Measurements from ENCODE around the gene TANC1. TPM values are rescaled to one million over a fixed set of nuclear protein-coding genes. Genes with fewer than 3 reads are reported as not detected.
"Not testable (repeated sequence)": the region's sequence is repeated elsewhere in the genome, so short reads cannot be mapped to it uniquely, and the experiment has no call there.

Gene TANC1
- total RNA-seq, 2 experiments from 2014 or later = 0.89 to 1.1 TPM

- no peak overlapping the region for H3K27ac Mint-ChIP-seq
- intact Hi-C loops (cut with DNase I, micrococcal nuclease) = no loop called here
- no peaks in the 10 kb centered on the region for H3K4me1 Mint-ChIP-seq
- ATAC-seq = no peak
- peaks cover 2% of the 10 kb centered on the region for H3K9me3 Mint-ChIP-seq (ENCODE audit: low read depth)
- no peak overlapping the region for H3K4me3 Mint-ChIP-seq
- POLR2A ChIA-PET = no interaction called here
- H3K27me3 Mint-ChIP-seq = no peaks in the 10 kb centered on the region
- DNase-seq = no peak
- CTCF ChIA-PET = no interaction called here
- no peaks in the 10 kb centered on the region for H3K36me3 Mint-ChIP-seq (ENCODE audit: low read depth)
These were observed 64.1 kb downstream of the TANC1 start for GRCh38 chr2:159032580-159032979.

GRCh38 chr2:159034713-159035112 lies 66.3 kb downstream of the TANC1 start:
- Mint-ChIP-seq H3K36me3 (ENCODE audit: low read depth) (no peaks in the 10 kb centered on the region), H3K9me3 (ENCODE audit: low read depth) (peaks cover 2% of the 10 kb centered on the region), H3K27me3 (no peaks in the 10 kb centered on the region), H3K4me3 (no peak overlapping the region), H3K27ac (no peak overlapping the region), H3K4me1 (no peaks in the 10 kb centered on the region)
- POLR2A ChIA-PET = no interaction called here
- ATAC-seq (no peak), DNase-seq (no peak)
- intact Hi-C loops (cut with DNase I, micrococcal nuclease) = no loop called here
- CTCF ChIA-PET = interaction anchor here (1.1 to 2.4 kb wide), 3 partner anchors 61 to 84 kb away, joined by 3 to 9 read pairs (median 9); no protein-coding TSS in a partner anchor

- intact Hi-C loops (cut with DNase I, micrococcal nuclease) = loop anchor here in 1 of 2 experiments (1.0 kb wide), 1 partner anchor 82 kb away; no protein-coding TSS in a partner anchor
- no peak for ATAC-seq
- DNase-seq = peak; percentile 19
- Mint-ChIP-seq H3K4me3 (no peak overlapping the region), H3K9me3 (ENCODE audit: low read depth) (peaks cover 2% of the 10 kb centered on the region), H3K27ac (no peak overlapping the region), H3K4me1 (no peaks in the 10 kb centered on the region), H3K27me3 (no peaks in the 10 kb centered on the region), H3K36me3 (ENCODE audit: low read depth) (no peaks in the 10 kb centered on the region)
- CTCF ChIA-PET = interaction anchor here (1.6 to 2.4 kb wide), 2 partner anchors 81 to 83 kb away, joined by 9 read pairs; no protein-coding TSS in a partner anchor
- POLR2A ChIA-PET = no interaction called here
These were observed 67.5 kb downstream of the TANC1 start for GRCh38 chr2:159035790-159036411.

GRCh38 chr2:159036461-159036860 lies 68.0 kb downstream of the TANC1 start:
- POLR2A ChIA-PET; H3K27me3 Mint-ChIP-seq; H3K4me3 Mint-ChIP-seq; H3K27ac Mint-ChIP-seq; ATAC-seq; DNase-seq; H3K36me3 Mint-ChIP-seq (ENCODE audit: low read depth); H3K9me3 Mint-ChIP-seq (ENCODE audit: low read depth); H3K4me1 Mint-ChIP-seq: not testable (repeated sequence)
- CTCF ChIA-PET = interaction anchor here (2.4 kb wide), 1 partner anchor 83 kb away, joined by 9 read pairs; no protein-coding TSS in a partner anchor
- intact Hi-C loops (cut with DNase I, micrococcal nuclease) = loop anchor here in 1 of 2 experiments (1.0 kb wide), 1 partner anchor 82 kb away; no protein-coding TSS in a partner anchor

- H3K4me1 Mint-ChIP-seq; CTCF ChIA-PET; POLR2A ChIA-PET; H3K4me3 Mint-ChIP-seq; H3K27ac Mint-ChIP-seq; H3K9me3 Mint-ChIP-seq (ENCODE audit: low read depth); intact Hi-C loops (cut with DNase I, micrococcal nuclease); DNase-seq; H3K27me3 Mint-ChIP-seq; ATAC-seq; H3K36me3 Mint-ChIP-seq (ENCODE audit: low read depth): not testable (repeated sequence)
These were observed 72.9 kb downstream of the TANC1 start for GRCh38 chr2:159041328-159041727.

- no peaks in the 10 kb centered on the region for H3K36me3 Mint-ChIP-seq (ENCODE audit: low read depth)
- ChIA-PET CTCF (no interaction called here), POLR2A (no interaction called here)
- no peaks in the 10 kb centered on the region for H3K4me1 Mint-ChIP-seq
- ATAC-seq (no peak), DNase-seq (no peak)
- peaks cover 3% of the 10 kb centered on the region for H3K27me3 Mint-ChIP-seq
- intact Hi-C loops (cut with DNase I, micrococcal nuclease) = no loop called here
- no peak overlapping the region for H3K4me3 Mint-ChIP-seq
- no peak overlapping the region for H3K27ac Mint-ChIP-seq
- H3K9me3 Mint-ChIP-seq (ENCODE audit: low read depth) = no peaks in the 10 kb centered on the region
These were observed 73.8 kb downstream of the TANC1 start for GRCh38 chr2:159042115-159042850.

- DNase-seq (no peak), ATAC-seq (no peak)
- Mint-ChIP-seq H3K27me3 (peaks cover 3% of the 10 kb centered on the region), H3K9me3 (ENCODE audit: low read depth) (no peaks in the 10 kb centered on the region), H3K36me3 (ENCODE audit: low read depth) (no peaks in the 10 kb centered on the region), H3K27ac (no peak overlapping the region), H3K4me3 (no peak overlapping the region), H3K4me1 (no peaks in the 10 kb centered on the region)
- ChIA-PET CTCF (no interaction called here), POLR2A (no interaction called here)
- intact Hi-C loops (cut with DNase I, micrococcal nuclease) = no loop called here
These were observed 75.3 kb downstream of the TANC1 start for GRCh38 chr2:159043710-159044109.

- Mint-ChIP-seq H3K4me3 (no peak overlapping the region), H3K27ac (no peak overlapping the region)
- POLR2A ChIA-PET = no interaction called here
These were observed 76.4 kb downstream of the TANC1 start for GRCh38 chr2:159044804-159045286.

GRCh38 chr2:159045545-159046454 lies 77.4 kb downstream of the TANC1 start:
- Mint-ChIP-seq H3K36me3 (ENCODE audit: low read depth) (no peaks in the 10 kb centered on the region), H3K27ac (no peak overlapping the region), H3K4me1 (no peaks in the 10 kb centered on the region), H3K4me3 (no peak overlapping the region), H3K9me3 (ENCODE audit: low read depth) (no peaks in the 10 kb centered on the region), H3K27me3 (peaks cover 3% of the 10 kb centered on the region)
- intact Hi-C loops (cut with DNase I, micrococcal nuclease) = no loop called here
- ATAC-seq (no peak), DNase-seq (no peak)
- POLR2A ChIA-PET = no interaction called here
- CTCF ChIA-PET = no interaction called here

More at GRCh38 chr2:159044804-159045286, 76.4 kb downstream of the TANC1 start:
- no peak for DNase-seq
- Mint-ChIP-seq H3K4me1 (no peaks in the 10 kb centered on the region), H3K9me3 (ENCODE audit: low read depth) (no peaks in the 10 kb centered on the region), H3K36me3 (ENCODE audit: low read depth) (no peaks in the 10 kb centered on the region), H3K27me3 (peaks cover 3% of the 10 kb centered on the region)
- intact Hi-C loops (cut with DNase I, micrococcal nuclease) = no loop called here
- no peak for ATAC-seq
- CTCF ChIA-PET = interaction anchor here (0.7 kb wide), 1 partner anchor 997 kb away, joined by 3 read pairs; no protein-coding TSS in a partner anchor

GRCh38 chr2:159046966-159047365 lies 78.5 kb downstream of the TANC1 start:
- Mint-ChIP-seq H3K4me3 (no peak overlapping the region), H3K27me3 (peaks cover 3% of the 10 kb centered on the region), H3K4me1 (no peaks in the 10 kb centered on the region), H3K9me3 (ENCODE audit: low read depth) (no peaks in the 10 kb centered on the region), H3K27ac (no peak overlapping the region), H3K36me3 (ENCODE audit: low read depth) (no peaks in the 10 kb centered on the region)
- intact Hi-C loops (cut with DNase I, micrococcal nuclease) = no loop called here
- POLR2A ChIA-PET = no interaction called here
- no peak for ATAC-seq
- CTCF ChIA-PET = no interaction called here
- no peak for DNase-seq

- Mint-ChIP-seq H3K4me1 (no peaks in the 10 kb centered on the region), H3K27ac (no peak overlapping the region), H3K4me3 (no peak overlapping the region), H3K27me3 (peaks cover 3% of the 10 kb centered on the region), H3K36me3 (ENCODE audit: low read depth) (no peaks in the 10 kb centered on the region), H3K9me3 (ENCODE audit: low read depth) (no peaks in the 10 kb centered on the region)
- intact Hi-C loops (cut with DNase I, micrococcal nuclease) = no loop called here
- DNase-seq (no peak), ATAC-seq (no peak)
- POLR2A ChIA-PET = no interaction called here
- CTCF ChIA-PET = interaction anchor here (0.8 kb wide), 1 partner anchor 599 kb away, joined by 3 read pairs; no protein-coding TSS in a partner anchor
These were observed 82.0 kb downstream of the TANC1 start for GRCh38 chr2:159050426-159050825.

Data from activated CD4-positive, alpha-beta T cell treated with anti-CD3 and anti-CD28 coated beads for 36 hours (primary cell).